HCT116 (cell line): Measurements from ENCODE around the gene LRRTM2.

Experiments
- EZH2phosphoT487 ChIP-seq: fragments of 200-600 bp; IDR thresholded peaks from 2 replicates; pipeline ENCODE4 v1.6.1; 2018; ENCODE audit warnings: antibody characterized with exemption, borderline replicate concordance
- TF ChIP-seq, protein P1 (sequence below), 3 experiments: fragments of 200-600 bp in 1 of 3; sonication (generic) in 1 of 3; IDR thresholded peaks in 2 of 3; conservative IDR thresholded peaks in 1 of 3; 2 replicates each; pipeline ENCODE4 v1.5.1; 2012 to 2017; ENCODE audit warnings: low read depth in 2 of 3, low read length in 2 of 3, antibody characterized with exemption in 1 of 3, borderline replicate concordance in 1 of 3, control low read depth in 1 of 3, mild to moderate bottlenecking in 1 of 3, mixed read lengths in 1 of 3, mixed run types in 1 of 3, moderate library complexity in 1 of 3; ENCODE audit not compliant: insufficient read depth in 1 of 3

- no peak for TF ChIP-seq EZH2phosphoT487
- TF ChIP-seq, protein P1, sequence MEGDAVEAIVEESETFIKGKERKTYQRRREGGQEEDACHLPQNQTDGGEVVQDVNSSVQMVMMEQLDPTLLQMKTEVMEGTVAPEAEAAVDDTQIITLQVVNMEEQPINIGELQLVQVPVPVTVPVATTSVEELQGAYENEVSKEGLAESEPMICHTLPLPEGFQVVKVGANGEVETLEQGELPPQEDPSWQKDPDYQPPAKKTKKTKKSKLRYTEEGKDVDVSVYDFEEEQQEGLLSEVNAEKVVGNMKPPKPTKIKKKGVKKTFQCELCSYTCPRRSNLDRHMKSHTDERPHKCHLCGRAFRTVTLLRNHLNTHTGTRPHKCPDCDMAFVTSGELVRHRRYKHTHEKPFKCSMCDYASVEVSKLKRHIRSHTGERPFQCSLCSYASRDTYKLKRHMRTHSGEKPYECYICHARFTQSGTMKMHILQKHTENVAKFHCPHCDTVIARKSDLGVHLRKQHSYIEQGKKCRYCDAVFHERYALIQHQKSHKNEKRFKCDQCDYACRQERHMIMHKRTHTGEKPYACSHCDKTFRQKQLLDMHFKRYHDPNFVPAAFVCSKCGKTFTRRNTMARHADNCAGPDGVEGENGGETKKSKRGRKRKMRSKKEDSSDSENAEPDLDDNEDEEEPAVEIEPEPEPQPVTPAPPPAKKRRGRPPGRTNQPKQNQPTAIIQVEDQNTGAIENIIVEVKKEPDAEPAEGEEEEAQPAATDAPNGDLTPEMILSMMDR (IDR thresholded peaks at IDR 0.05 in 2 of 3, conservative IDR thresholded peaks at IDR 0.05 in 1 of 3; ENCODE audit: borderline replicate concordance in 1 of 3, insufficient read depth in 1 of 3, low read depth in 2 of 3, low read length in 2 of 3): no peak
Observed at GRCh38 chr5:138883211-138883610, 8.1 kb upstream of the LRRTM2 start.
